Stimulated activated CD4-positive, alpha-beta T cell treated with anti-CD3 and anti-CD28 coated beads, Interleukin-4, amount 100 ng/mL, for 4 hours (primary cell): ENCODE measurements around the gene NANOS1.

Experiments
- DNase-seq, 2 experiments: peaks; one replicate each; pipeline ENCODE4 v3.0.0-alpha.2; 2020

The NANOS1 gene

DNA sequence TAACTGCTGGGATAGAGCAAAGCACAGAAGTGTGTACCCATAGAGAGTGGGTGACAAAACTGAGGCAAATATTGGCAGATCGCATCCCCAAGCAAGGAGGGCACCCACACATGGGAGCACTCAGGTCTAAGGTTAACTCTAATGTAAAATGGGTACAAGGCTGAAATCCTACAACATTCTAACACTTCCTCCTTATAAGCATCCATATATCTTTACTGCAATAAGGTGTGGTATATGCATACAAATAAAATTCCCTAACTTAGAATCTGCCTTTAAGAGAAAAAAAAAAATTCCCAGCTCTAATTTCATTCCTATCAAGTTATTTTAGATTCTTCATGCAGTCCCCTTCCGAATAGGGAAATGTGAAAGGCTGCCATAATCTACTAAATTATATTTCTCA, 32.4 kb downstream of the NANOS1 start:
- no peak for DNase-seq

DNA sequence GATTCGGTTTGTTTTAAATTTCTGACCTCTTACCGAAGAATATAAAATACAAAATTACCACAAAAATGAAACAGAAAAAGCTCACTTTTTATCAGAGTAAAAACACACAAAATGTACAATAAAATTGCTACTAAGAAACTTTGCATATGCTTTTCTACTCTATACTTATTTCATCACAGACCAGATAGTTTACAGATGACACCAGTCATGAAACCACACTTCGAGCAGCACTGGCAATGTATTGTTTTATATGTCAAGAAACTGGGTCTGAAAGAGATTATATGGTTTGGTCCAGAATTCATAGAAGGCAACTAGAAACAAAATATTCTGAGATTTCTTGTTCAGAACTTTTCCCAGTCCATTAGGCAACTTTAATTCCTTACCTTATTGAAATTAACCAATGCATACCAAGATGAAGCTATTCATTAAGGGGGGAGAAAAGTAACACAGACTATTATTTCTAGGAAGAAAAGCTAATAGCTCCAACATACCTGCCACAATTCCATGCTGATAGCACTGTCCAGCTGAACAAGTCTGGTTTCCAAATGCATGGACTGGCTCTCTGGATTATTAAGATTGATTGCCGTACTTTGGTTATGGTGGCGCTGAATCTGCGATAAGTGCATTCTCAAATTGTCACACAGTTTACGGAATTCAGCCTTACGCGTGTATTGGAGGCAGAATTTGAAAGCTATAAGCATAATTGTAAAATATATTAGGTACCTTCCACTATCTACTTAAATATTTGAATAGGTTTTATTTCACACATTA, 41.1 kb downstream of the NANOS1 start:
- no peak for DNase-seq

DNA sequence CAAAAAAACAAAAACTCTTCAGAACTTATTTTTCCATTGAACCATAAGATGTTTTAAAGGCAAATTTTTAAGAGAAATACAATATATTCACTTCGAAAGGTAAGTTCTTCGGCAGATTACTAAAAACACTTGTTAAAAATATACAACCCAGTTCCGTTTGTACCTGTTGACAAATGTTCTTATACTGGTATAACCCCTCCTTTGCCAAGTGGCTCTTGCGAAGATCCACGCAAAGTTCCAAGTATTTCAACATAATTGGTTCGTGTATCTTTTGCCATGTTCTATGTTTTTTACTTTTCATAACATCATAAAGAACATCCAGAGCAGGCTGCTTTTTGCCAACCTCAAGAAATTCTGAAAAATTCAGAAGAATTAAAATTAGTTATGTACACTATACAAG, 44.1 kb downstream of the NANOS1 start:
- no peak for DNase-seq

DNA sequence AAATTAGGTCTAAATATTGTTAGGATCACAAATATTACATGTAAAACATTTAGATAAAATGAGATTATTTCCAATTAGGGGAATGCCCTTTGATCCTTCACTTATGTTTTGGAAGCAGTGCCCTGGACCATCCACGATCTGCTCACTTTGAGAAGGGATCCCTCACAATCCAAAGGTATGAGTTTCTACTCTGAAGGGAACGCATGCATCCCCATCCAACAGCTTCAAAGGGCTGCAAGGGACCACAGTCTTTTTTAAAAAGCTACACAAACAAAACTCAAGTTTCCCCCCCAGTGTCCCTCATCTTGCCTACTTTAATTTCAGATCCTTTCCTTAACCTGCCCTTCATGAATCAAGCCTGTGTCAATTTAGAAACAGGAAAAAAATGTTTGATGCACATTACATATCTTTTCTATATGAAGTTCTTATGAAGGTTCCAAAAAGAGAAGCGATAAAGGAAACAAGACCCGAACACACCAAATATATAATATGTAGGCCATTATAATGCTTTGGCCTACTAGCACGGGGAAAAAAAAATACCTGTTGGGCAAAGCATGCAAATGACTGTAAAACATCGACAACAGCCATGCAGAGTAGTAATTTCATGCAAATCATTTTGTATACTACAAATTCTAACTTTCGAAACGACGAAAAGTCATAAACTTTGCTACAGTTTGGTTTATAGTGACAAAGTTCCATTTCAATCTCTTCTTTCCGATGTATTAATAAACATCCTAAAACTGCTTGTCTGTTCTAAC, 49.1 kb downstream of the NANOS1 start:
- DNase-seq = no peak

DNA sequence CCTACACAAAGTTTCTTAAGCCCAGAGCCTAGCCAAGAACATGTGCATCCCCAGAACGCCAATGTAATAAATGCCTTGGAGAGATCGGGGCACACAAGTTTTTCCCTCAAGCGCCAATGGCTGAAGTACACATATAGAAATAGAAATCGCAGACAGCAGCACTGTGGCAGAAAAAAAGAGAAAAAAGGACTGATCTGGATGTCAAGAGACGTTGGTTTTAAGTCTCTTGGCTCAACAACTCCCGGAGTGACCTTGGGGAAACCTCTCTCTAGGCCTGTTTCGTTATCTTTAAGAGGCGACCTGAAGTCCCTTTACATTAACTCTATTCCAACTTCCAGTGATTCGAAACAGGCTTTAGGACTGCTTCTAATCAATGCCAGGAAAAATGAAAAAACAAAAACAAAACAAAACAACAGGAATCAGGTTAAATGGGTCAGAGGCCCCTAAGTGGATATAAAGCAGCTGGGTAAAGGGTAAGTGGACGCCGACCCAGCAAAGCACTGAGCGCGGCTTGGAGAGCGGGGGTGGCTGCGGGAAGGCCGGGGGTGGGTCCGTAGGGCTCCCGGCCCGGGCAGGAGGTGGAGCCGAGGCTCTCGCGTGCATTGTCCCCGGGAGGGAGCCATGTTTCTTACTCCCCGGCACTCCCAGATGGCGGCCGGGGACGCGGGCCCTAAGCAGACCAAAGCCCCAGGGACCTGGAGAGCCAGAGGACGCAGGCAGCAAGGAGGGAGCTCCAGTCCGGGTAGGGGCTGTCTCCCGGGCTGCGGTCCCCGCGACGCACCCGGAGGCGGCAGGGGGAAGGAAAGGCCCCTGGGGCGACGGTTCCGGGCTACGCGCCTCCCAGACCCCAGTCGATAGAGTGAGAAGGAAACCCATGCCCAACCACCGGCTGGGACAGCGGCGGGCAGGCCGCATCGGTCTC, 50.3 kb downstream of the NANOS1 start:
- DNase-seq = peak; percentile 56 to 61

DNA sequence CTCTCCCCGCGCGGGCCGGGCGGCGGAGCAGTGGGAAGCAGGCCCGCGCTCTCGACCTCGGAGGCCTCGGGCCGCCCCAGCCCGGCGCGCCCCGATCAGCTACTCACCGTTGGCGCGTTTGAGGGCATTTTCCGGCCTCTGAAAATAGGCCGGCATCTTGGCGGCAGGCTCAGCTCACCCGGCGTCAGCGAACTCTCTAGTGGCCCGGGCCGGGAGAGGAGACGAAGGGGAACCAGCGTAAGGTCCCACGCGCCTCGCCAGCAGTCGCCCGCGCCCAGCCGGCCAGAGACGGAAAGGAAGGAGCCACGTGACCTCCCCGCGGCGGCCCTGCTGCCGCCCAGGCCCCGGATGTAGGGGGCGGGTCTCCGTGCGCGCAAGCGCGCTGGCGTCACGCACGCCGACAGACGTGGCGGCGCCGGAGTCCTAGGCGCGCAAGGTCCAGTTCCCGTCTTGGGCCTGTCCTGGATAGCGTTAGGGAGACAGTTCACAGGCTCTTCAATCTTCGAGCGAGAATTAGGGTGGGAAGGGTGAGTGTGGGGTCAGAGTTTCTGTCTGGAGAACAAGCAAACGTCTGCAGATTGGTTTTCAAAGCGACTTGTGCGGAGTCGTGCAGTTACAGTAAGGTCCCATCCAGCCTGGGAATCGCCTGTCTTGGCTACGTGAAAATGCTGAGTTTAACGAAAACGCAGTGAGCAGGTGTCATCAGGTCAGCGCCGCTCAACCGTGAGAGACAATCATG, 51.2 kb downstream of the NANOS1 start, which contains the start of gene EIF3A:
TSS of gene EIF3A (minus strand) at position 297 of the 739 bp plus-strand sequence. CDS start at position 156, 141 bp downstream.
- DNase-seq = peak; percentile 87 to 91
